Left lobe of liver (tissue), 2 donors: ENCODE results near the gene CELSR1. TPM values are rescaled to one million over a fixed set of nuclear protein-coding genes. Genes with fewer than 3 reads are reported as not detected.

ENCODE experiments used
- ATAC-seq: fragments of 200-7000 bp; cut with Tn5 transposase; one replicate; pipeline ENCODE4 v1.9.1; 2020; ENCODE audit warnings: mild to moderate bottlenecking, moderate library complexity
- DNase-seq: peaks from one replicate; pipeline ENCODE4 v3.0.0-alpha.2; 2020; ENCODE audit warnings: low spot score
- total RNA-seq: library from RNA; stranded (reverse); gene quantifications from one replicate; pipeline ENCODE4 v1.2.1, GENCODE V29; 2021
- donor health status: DM: no; HTN: no; CAD: no; lungs with moderate emphysema.
- donor health status: DM: no; HTN: yes; CAD: no.

The CELSR1 gene
- total RNA-seq, 1 donor from 2014 or later, result 8.4 TPM

- no peak for DNase-seq
- ATAC-seq, result no peak
Observed at GRCh38 chr22:46388647-46389046, 148.8 kb downstream of the CELSR1 start.

- no peak for DNase-seq
- no peak for ATAC-seq
Observed at GRCh38 chr22:46387748-46388147, 149.7 kb downstream of the CELSR1 start.

GRCh38 chr22:46386312-46386711 lies 151.1 kb downstream of the CELSR1 start:
- no peak for DNase-seq
- no peak for ATAC-seq

GRCh38 chr22:46382524-46382923 lies 154.9 kb downstream of the CELSR1 start:
- ATAC-seq (no peak), DNase-seq (no peak)

- DNase-seq, result no peak
- ATAC-seq, result no peak
Observed at GRCh38 chr22:46381731-46382130, 155.7 kb downstream of the CELSR1 start.

GRCh38 chr22:46381142-46381541 lies 156.3 kb downstream of the CELSR1 start:
- DNase-seq (no peak), ATAC-seq (no peak)

GRCh38 chr22:46380581-46380980 lies 156.8 kb downstream of the CELSR1 start:
- ATAC-seq (no peak), DNase-seq (no peak)

- DNase-seq (no peak), ATAC-seq (peak; percentile 1)
Observed at GRCh38 chr22:46380069-46380468, 157.4 kb downstream of the CELSR1 start.

GRCh38 chr22:46379066-46379930 lies 158.1 kb downstream of the CELSR1 start:
- DNase-seq, result peak; percentile 79
- ATAC-seq, result peak; percentile 64

GRCh38 chr22:46378426-46379065 lies 158.9 kb downstream of the CELSR1 start:
- DNase-seq (no peak), ATAC-seq (peak; percentile 2)

- DNase-seq, result peak; percentile 94
- ATAC-seq, result peak; percentile 69
Observed at GRCh38 chr22:46377525-46378425, 159.6 kb downstream of the CELSR1 start.

GRCh38 chr22:46376908-46377524 lies 160.4 kb downstream of the CELSR1 start:
- ATAC-seq (peak; percentile 47), DNase-seq (peak; percentile 75)

GRCh38 chr22:46376111-46376510 lies 161.3 kb downstream of the CELSR1 start:
- no peak for ATAC-seq
- DNase-seq, result no peak

- no peak for DNase-seq
- ATAC-seq, result no peak
Observed at GRCh38 chr22:46374663-46375474, 162.6 kb downstream of the CELSR1 start.

- DNase-seq (no peak), ATAC-seq (no peak)
Observed at GRCh38 chr22:46373921-46374662, 163.3 kb downstream of the CELSR1 start.

GRCh38 chr22:46373159-46373558 lies 164.3 kb downstream of the CELSR1 start:
- peak; percentile 74 for DNase-seq

GRCh38 chr22:46372686-46373085 lies 164.7 kb downstream of the CELSR1 start:
- DNase-seq, result no peak
- ATAC-seq, result no peak

More at GRCh38 chr22:46373159-46373558, 164.3 kb downstream of the CELSR1 start:
- peak; percentile 25 for ATAC-seq

- no peak for ATAC-seq
Observed at GRCh38 chr22:46371623-46372226, 165.7 kb downstream of the CELSR1 start.

More at GRCh38 chr22:46371623-46372226, 165.7 kb downstream of the CELSR1 start:
- no peak for DNase-seq
